ENCODE measurements around the gene UTP4.

DNA sequence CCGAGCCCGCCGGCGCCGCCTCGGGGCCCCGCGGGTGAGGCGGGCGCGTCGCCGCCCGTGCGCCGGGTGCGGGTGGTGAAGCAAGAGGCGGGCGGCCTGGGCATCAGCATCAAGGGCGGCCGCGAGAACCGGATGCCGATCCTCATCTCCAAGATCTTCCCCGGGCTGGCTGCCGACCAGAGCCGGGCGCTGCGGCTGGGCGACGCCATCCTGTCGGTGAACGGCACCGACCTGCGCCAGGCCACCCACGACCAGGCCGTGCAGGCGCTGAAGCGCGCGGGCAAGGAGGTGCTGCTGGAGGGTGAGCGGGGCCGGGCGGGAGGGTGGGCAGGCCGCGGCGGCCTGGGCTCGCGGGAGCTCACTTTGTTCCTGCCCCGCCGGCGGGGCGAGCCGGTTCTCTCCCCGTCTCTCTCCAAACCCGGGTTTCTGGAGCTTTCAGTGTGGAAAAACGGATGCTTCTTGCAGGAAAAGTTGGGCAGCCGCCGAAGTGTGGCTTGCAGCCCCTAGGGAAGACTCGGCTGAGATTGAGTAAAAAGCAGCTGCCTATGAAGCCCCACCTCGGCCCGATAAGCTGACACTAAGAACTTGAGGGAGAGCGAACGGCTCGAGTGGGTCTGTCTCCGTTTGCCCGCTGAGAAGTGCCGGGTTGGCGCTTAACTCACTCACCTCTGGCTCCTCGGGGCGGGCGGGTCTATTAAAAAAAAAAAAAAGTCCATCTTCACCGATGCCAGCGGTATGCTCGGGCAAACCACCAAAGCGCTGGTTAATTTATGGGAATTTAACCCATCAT is 55.2 kb downstream of the UTP4 start:
- TF ChIP-seq, protein P1, sequence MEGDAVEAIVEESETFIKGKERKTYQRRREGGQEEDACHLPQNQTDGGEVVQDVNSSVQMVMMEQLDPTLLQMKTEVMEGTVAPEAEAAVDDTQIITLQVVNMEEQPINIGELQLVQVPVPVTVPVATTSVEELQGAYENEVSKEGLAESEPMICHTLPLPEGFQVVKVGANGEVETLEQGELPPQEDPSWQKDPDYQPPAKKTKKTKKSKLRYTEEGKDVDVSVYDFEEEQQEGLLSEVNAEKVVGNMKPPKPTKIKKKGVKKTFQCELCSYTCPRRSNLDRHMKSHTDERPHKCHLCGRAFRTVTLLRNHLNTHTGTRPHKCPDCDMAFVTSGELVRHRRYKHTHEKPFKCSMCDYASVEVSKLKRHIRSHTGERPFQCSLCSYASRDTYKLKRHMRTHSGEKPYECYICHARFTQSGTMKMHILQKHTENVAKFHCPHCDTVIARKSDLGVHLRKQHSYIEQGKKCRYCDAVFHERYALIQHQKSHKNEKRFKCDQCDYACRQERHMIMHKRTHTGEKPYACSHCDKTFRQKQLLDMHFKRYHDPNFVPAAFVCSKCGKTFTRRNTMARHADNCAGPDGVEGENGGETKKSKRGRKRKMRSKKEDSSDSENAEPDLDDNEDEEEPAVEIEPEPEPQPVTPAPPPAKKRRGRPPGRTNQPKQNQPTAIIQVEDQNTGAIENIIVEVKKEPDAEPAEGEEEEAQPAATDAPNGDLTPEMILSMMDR (IDR thresholded peaks at IDR 0.05; ENCODE audit: control extremely low read depth in 1 of 3, insufficient read depth in 1 of 3, low read depth in 1 of 3, low read length in 3 of 3): no peak
- no peak for TF ChIP-seq MAFK (IDR thresholded peaks at IDR 0.05; ENCODE audit: low read depth, low read length)
- TF ChIP-seq GTF2F1 (IDR thresholded peaks at IDR 0.05; ENCODE audit: borderline replicate concordance, low read depth, low read length): no peak
- TF ChIP-seq BACH1 (IDR thresholded peaks at IDR 0.05; ENCODE audit: low read length): no peak
- TF ChIP-seq SP1 (IDR thresholded peaks at IDR 0.05; ENCODE audit: low read depth, low read length): no peak
- TF ChIP-seq RNF2 (IDR thresholded peaks at IDR 0.05; ENCODE audit: borderline replicate concordance, low read depth, low read length, missing control alignments, poor library complexity, severe bottlenecking): no peak
- TF ChIP-seq EZH2 (IDR thresholded peaks at IDR 0.05; ENCODE audit: low read depth, low read length, severe bottlenecking): no peak
- TF ChIP-seq POLR2AphosphoS5 (IDR thresholded peaks at IDR 0.05; ENCODE audit: low read depth, low read length): peak; percentile 27
- TF ChIP-seq, protein P2, sequence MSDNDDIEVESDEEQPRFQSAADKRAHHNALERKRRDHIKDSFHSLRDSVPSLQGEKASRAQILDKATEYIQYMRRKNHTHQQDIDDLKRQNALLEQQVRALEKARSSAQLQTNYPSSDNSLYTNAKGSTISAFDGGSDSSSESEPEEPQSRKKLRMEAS (IDR thresholded peaks at IDR 0.05): no peak

All from H1 (cell line).